OCI-LY7 (cell line): ENCODE measurements around the gene MRO. TPM values are rescaled to one million over a fixed set of nuclear protein-coding genes. Genes with fewer than 3 reads are reported as not detected.

Experiments used
- BruUV-seq: library from RNA; stranded (reverse); fragments of 400-500 nt; replicated peaks from 2 replicates; lab custom pipeline; 2021; lab: Mats Ljungman, UMichigan
- CTCF ChIA-PET: fragments of 300-600 bp; sonication (Branson Sonifier 250); formaldehyde crosslinking; loops from one replicate; lab custom pipeline; 2022; ENCODE audit warnings: antibody characterized with exemption; ENCODE audit not compliant: unreplicated experiment; lab: Charles Lee
- POLR2A ChIA-PET: fragments of 300-600 bp; sonication (Branson Sonifier 250); formaldehyde crosslinking; loops from one replicate; lab custom pipeline; 2022; ENCODE audit warnings: antibody characterized with exemption; lab: Charles Lee
- DNase-seq: peaks from one replicate; pipeline ENCODE4 v3.0.0-alpha.2; 2015; ENCODE audit warnings: low spot score
- H2AFZ ChIP-seq: fragments of 200-600 bp; sonication (generic), shearing (Covaris generic); 2 replicates; pipeline ENCODE4 v1.6.1; 2014; ENCODE audit warnings: mild to moderate bottlenecking, antibody characterized with exemption, low read length, moderate library complexity
- H3K27ac ChIP-seq: fragments of 200-600 bp; sonication (generic); 2 replicates; pipeline ENCODE4 v1.5.1; 2014; ENCODE audit warnings: mixed run types, low read depth, mild to moderate bottlenecking, moderate library complexity, low read length, inconsistent platforms; ENCODE audit not compliant: poor library complexity, severe bottlenecking
- H3K36me3 ChIP-seq: fragments of 200-600 bp; sonication (generic); 2 replicates; pipeline ENCODE4 v1.6.1; 2014; ENCODE audit warnings: mild to moderate bottlenecking, antibody characterized with exemption, low read length, moderate library complexity, mixed read lengths; ENCODE audit not compliant: insufficient read depth
- H3K4me1 ChIP-seq: fragments of 200-600 bp; sonication (generic); 2 replicates; pipeline ENCODE4 v1.5.1; 2014; ENCODE audit warnings: mild to moderate bottlenecking, low read length; ENCODE audit not compliant: insufficient read depth, poor library complexity, severe bottlenecking
- H3K4me2 ChIP-seq: fragments of 200-600 bp; sonication (generic); 2 replicates; pipeline ENCODE4 v1.6.1; 2014; ENCODE audit warnings: mild to moderate bottlenecking, low read length
- H3K4me3 ChIP-seq: fragments of 200-600 bp; sonication (generic); 2 replicates; pipeline ENCODE4 v1.5.1; 2014; ENCODE audit warnings: mild to moderate bottlenecking, low read depth, low read length; ENCODE audit not compliant: poor library complexity, severe bottlenecking
- H3K79me2 ChIP-seq: fragments of 200-600 bp; sonication (generic); 2 replicates; pipeline ENCODE4 v1.6.1; 2016; ENCODE audit warnings: low read depth, mild to moderate bottlenecking, low read length, moderate library complexity, mixed read lengths; ENCODE audit not compliant: insufficient read depth
- H3K9me2 ChIP-seq: fragments of 200-600 bp; sonication (generic); 2 replicates; pipeline ENCODE4 v1.6.1; 2016; ENCODE audit warnings: mild to moderate bottlenecking, low read length, mixed read lengths; ENCODE audit not compliant: insufficient read depth
- H3K9me3 ChIP-seq: fragments of 200-600 bp; sonication (generic); 2 replicates; pipeline ENCODE4 v1.6.1; 2014; ENCODE audit warnings: mild to moderate bottlenecking, mixed run types, low read length, mixed read lengths
- H4K20me1 ChIP-seq: fragments of 200-600 bp; sonication (generic); 2 replicates; pipeline ENCODE4 v1.6.1; 2014; ENCODE audit warnings: mild to moderate bottlenecking, antibody characterized with exemption, low read length, moderate library complexity, mixed read lengths; ENCODE audit not compliant: insufficient read depth
- CTCF ChIP-seq: fragments of 200-600 bp; sonication (generic); conservative IDR thresholded peaks from 2 replicates; pipeline ENCODE4 v1.5.1; 2014; ENCODE audit warnings: mild to moderate bottlenecking, antibody characterized with exemption, low read length, moderate library complexity, mixed read lengths
- EZH2phosphoT487 ChIP-seq: fragments of 200-600 bp; sonication (generic); IDR thresholded peaks from 2 replicates; pipeline ENCODE4 v1.6.1; 2018; ENCODE audit warnings: low read depth, borderline replicate concordance, mild to moderate bottlenecking, mixed run types, antibody characterized with exemption, low read length, moderate library complexity, mixed read lengths
- intact Hi-C: fragments of 100-400 bp; cut with micrococcal nuclease; formaldehyde crosslinking; loops from one replicate; pipeline ENCODE4 v1.10.0; 2022; ENCODE audit not compliant: unreplicated experiment
- total RNA-seq, 2 experiments: library from RNA; depleted of rRNA in 1 of 2; stranded (reverse); fragments of >200 nt in 1 of 2; shearing (Covaris generic) in 1 of 2; gene quantifications; 2 replicates each; pipeline ENCODE4 v1.2.3, GENCODE V29; 2014 to 2022

Gene MRO
- total RNA-seq, 2 experiments from 2014 or later = 0.22 to 0.46 TPM

GRCh38 chr18:50866765-50867164 lies 46.9 kb upstream of the MRO start:
- TF ChIP-seq EZH2phosphoT487 = no peak
- TF ChIP-seq CTCF = peak; percentile 60
- H3K79me2 ChIP-seq = no peaks in the 10 kb centered on the region
- intact Hi-C loops = loop anchor here (1.0 to 5.0 kb wide), 2 partner anchors 46 to 204 kb away; partner anchors contain the start of gene MRO
- no peaks in the 10 kb centered on the region for H3K36me3 ChIP-seq
- H3K9me2 ChIP-seq = no peaks in the 10 kb centered on the region
- no peak overlapping the region for H3K4me2 ChIP-seq
- peak; percentile 38 for DNase-seq
- no peaks in the 10 kb centered on the region for H3K9me3 ChIP-seq
- no peak overlapping the region for H3K4me3 ChIP-seq
- 0 out of 2 replicates have a peak overlapping the region, but pooled peaks have one; percentile 2 for H2AFZ ChIP-seq
- no TSS peak for BruUV-seq
- H3K27ac ChIP-seq = no peak overlapping the region
- peaks cover 8% of the 10 kb centered on the region for H3K4me1 ChIP-seq
- CTCF ChIA-PET = no interaction called here
- H4K20me1 ChIP-seq = no peaks in the 10 kb centered on the region
- POLR2A ChIA-PET = no interaction called here

DNA sequence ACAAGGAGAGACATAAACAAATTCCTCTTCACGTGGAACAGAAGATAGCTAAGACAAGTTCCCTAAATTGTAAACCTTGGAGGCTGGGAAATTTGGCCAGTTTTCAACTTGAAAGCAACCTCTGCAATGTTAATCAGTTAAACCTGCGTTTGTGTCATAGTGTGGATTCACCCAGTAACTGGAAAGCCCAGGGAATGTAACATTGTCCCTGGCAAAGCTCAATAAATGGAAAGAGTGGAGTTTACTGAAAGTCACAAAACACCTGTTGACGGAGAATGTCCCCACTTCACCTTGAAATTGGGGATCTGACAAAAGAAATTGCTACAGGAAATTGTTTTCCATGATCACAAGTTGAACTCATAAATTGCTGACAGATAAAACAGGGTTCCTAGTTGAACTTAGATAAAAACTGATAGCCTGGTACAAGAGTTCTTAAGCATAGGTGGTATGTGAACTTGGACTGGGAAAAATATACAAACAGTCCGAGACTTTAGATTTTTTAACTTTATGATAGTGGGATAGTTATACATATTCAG lies 44.1 kb upstream of the MRO start:
- Histone ChIP-seq H3K4me1 (peaks cover 8% of the 10 kb centered on the region), H3K4me2 (no peak overlapping the region), H4K20me1 (no peaks in the 10 kb centered on the region), H3K9me3 (no peaks in the 10 kb centered on the region), H3K79me2 (no peaks in the 10 kb centered on the region), H2AFZ (no peak overlapping the region), H3K36me3 (no peaks in the 10 kb centered on the region), H3K27ac (no peak overlapping the region), H3K4me3 (no peak overlapping the region), H3K9me2 (no peaks in the 10 kb centered on the region)
- no TSS peak for BruUV-seq
- TF ChIP-seq CTCF = no peak
- no peak for TF ChIP-seq EZH2phosphoT487
- CTCF ChIA-PET = no interaction called here
- POLR2A ChIA-PET = interaction anchor here (0.6 to 1.1 kb wide), 2 partner anchors 14 to 30 kb away, joined by 3 to 4 read pairs; no protein-coding TSS in a partner anchor
- intact Hi-C loops = no loop called here
- no peak for DNase-seq

DNA sequence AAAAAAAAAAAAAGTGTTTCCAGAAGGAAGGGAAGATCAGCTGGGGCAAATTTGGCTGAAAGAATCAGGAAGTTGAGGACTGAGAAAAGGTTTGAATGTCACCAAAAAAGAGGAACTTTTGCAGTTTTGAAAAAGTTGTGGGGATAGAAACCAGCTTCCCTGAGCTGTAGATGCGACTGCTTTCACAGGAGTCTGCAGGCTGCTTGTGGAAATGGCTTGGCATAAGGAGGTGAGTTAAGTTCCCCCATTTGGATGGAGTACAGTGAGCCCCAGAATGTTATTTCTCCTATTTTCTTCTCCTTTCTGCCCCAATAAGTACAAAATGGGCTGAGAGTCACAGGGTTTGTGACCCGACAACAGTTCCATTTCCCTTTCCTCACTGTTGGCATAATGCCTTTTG lies 42.6 kb upstream of the MRO start:
- Histone ChIP-seq H3K9me2 (no peaks in the 10 kb centered on the region), H2AFZ (peak overlapping the region; percentile 41; the same call in 1 of the 2 replicates), H3K79me2 (no peaks in the 10 kb centered on the region), H3K4me1 (peaks cover 8% of the 10 kb centered on the region), H3K36me3 (no peaks in the 10 kb centered on the region), H4K20me1 (no peaks in the 10 kb centered on the region), H3K27ac (no peak overlapping the region), H3K4me2 (0 out of 2 replicates have a peak overlapping the region, but pooled peaks have one; percentile 12), H3K4me3 (no peak overlapping the region), H3K9me3 (no peaks in the 10 kb centered on the region)
- intact Hi-C loops = no loop called here
- no peak for TF ChIP-seq EZH2phosphoT487
- TF ChIP-seq CTCF = no peak
- POLR2A ChIA-PET = interaction anchor here (0.9 kb wide), 1 partner anchor 42 kb away, joined by 3 read pairs; no protein-coding TSS in a partner anchor
- peak; percentile 3 for DNase-seq
- CTCF ChIA-PET = no interaction called here
- no TSS peak for BruUV-seq
